Endodermal cell (in vitro differentiated cells): Measurements from ENCODE around the gene ZNRD2. TPM values are rescaled to one million over a fixed set of nuclear protein-coding genes. Genes with fewer than 3 reads are reported as not detected.

Source experiments
- DNase-seq: peaks from one replicate; pipeline ENCODE4 v3.0.0-alpha.2; 2017
- H3K27ac ChIP-seq: 2 replicates; pipeline ENCODE4 v1.5.1; 2013; ENCODE audit warnings: mild to moderate bottlenecking, low read depth, low read length, moderate library complexity
- H3K27me3 ChIP-seq: 2 replicates; pipeline ENCODE4 v1.6.1; 2013; ENCODE audit warnings: mild to moderate bottlenecking, low read length, moderate library complexity; ENCODE audit not compliant: insufficient read depth, control insufficient read depth, poor library complexity, severe bottlenecking
- H3K36me3 ChIP-seq: 2 replicates; pipeline ENCODE4 v1.7.0; 2013; ENCODE audit warnings: mild to moderate bottlenecking, low read length, moderate library complexity; ENCODE audit not compliant: control insufficient read depth, insufficient read depth
- H3K4me1 ChIP-seq: one replicate; pipeline ENCODE4 v1.7.0; 2013; ENCODE audit warnings: low read length; ENCODE audit not compliant: control insufficient read depth, insufficient read depth
- H3K4me3 ChIP-seq: 2 replicates; pipeline ENCODE4 v1.5.1; 2013; ENCODE audit warnings: mild to moderate bottlenecking, low read length, moderate library complexity
- H3K9ac ChIP-seq: 2 replicates; pipeline ENCODE4 v1.6.1; 2013; ENCODE audit warnings: mild to moderate bottlenecking, low read length, moderate library complexity; ENCODE audit not compliant: poor library complexity, severe bottlenecking; ENCODE audit errors: extremely low read depth
- H3K9me3 ChIP-seq: 2 replicates; pipeline ENCODE4 v1.6.1; 2013; ENCODE audit warnings: mild to moderate bottlenecking, low read length, moderate library complexity; ENCODE audit not compliant: control insufficient read depth
- H3K27ac Mint-ChIP-seq: 2 replicates; pipeline ENCODE4 v1.8.0; 2020; ENCODE audit warnings: mixed read lengths
- H3K27me3 Mint-ChIP-seq: 2 replicates; pipeline ENCODE4 v1.8.0; 2021; ENCODE audit warnings: mild to moderate bottlenecking, mixed read lengths; ENCODE audit not compliant: insufficient read depth
- H3K36me3 Mint-ChIP-seq: 2 replicates; pipeline ENCODE4 v1.8.0; 2020; ENCODE audit warnings: low read depth, mixed read lengths
- H3K4me1 Mint-ChIP-seq: 2 replicates; pipeline ENCODE4 v1.8.0; 2020; ENCODE audit warnings: mixed read lengths
- H3K4me3 Mint-ChIP-seq: 2 replicates; pipeline ENCODE4 v1.8.0; 2020; ENCODE audit warnings: mild to moderate bottlenecking, moderate library complexity, mixed read lengths
- H3K9me3 Mint-ChIP-seq: 2 replicates; pipeline ENCODE4 v1.8.0; 2020; ENCODE audit warnings: mild to moderate bottlenecking, mixed read lengths
- CTCF ChIP-seq: fragments of 200-600 bp; sonication (generic); conservative IDR thresholded peaks from 2 replicates; pipeline ENCODE4 v1.5.0; 2021; ENCODE audit warnings: antibody characterized with exemption, mild to moderate bottlenecking
- WGBS, 2 experiments: methylation state at CpG; one replicate each; pipeline versions ENCODE4 v1.1.5 to v1.1.7; 2013; ENCODE audit warnings: missing lambda C conversion rate in 2 of 2, mixed read lengths in 1 of 2; ENCODE audit not compliant: insufficient coverage in 1 of 2, insufficient read length in 1 of 2; 5-methylcytosine and 5-hydroxymethylcytosine counted together
- total RNA-seq, 2 donors: library from RNA; stranded (reverse); fragmentation: NEBNext Ultra II Directional in 1 of 2; extraction: Animal tissue kit (Norgen Biotek cat#: 25700) in 1 of 2; gene quantifications; 2 replicates in 1 of 2; 3 replicates in 1 of 2; pipeline ENCODE4 v1.2.1, GENCODE V29; 2021

ZNRD2 gene
- total RNA-seq, 2 donors from 2014 or later, result 32.8 to 36.5 TPM

- peaks cover 30% of the 10 kb centered on the region for H3K4me1 Mint-ChIP-seq
- WGBS, 2 experiments, result 6 to 8% methylated on average over 5 to 53 of the region's 69 CpGs
- TF ChIP-seq CTCF, result no peak
- Histone ChIP-seq H3K9me3 (no peaks in the 10 kb centered on the region), H3K9ac (no peak within 1 kb of the TSS), H3K27ac (no peak within 1 kb of the TSS), H3K4me3 (peak within 1 kb of the TSS; percentile 74), H3K27me3 (peaks cover 25% of the 10 kb centered on the region), H3K36me3 (no peaks in the 10 kb centered on the region), H3K4me1 (peaks cover 10% of the 10 kb centered on the region)
- H3K9me3 Mint-ChIP-seq, result no peaks in the 10 kb centered on the region
- H3K36me3 Mint-ChIP-seq, result peaks cover 4% of the 10 kb centered on the region
- H3K27me3 Mint-ChIP-seq, result peaks cover 57% of the 10 kb centered on the region
- H3K27ac Mint-ChIP-seq, result no peak within 1 kb of the TSS
- peak; percentile 73 for DNase-seq
- H3K4me3 Mint-ChIP-seq, result peak within 1 kb of the TSS; percentile 97
These were observed 5.4 kb downstream of the ZNRD2 start, which contains the start of gene EHBP1L1 for GRCh38 chr11:65575568-65576231. TSS of gene EHBP1L1 (plus strand) at chr11:65576053. CDS start at chr11:65576303, 250 bp downstream.

- Mint-ChIP-seq H3K4me1 (peaks cover 27% of the 10 kb centered on the region), H3K4me3 (peak overlapping the region; percentile 97), H3K36me3 (peaks cover 4% of the 10 kb centered on the region), H3K27me3 (peaks cover 62% of the 10 kb centered on the region), H3K27ac (no peak overlapping the region), H3K9me3 (no peaks in the 10 kb centered on the region)
- Histone ChIP-seq H3K27ac (no peak overlapping the region), H3K27me3 (peaks cover 25% of the 10 kb centered on the region), H3K4me3 (peak overlapping the region; percentile 35), H3K36me3 (no peaks in the 10 kb centered on the region), H3K4me1 (peaks cover 5% of the 10 kb centered on the region), H3K9ac (no peak overlapping the region), H3K9me3 (no peaks in the 10 kb centered on the region)
- TF ChIP-seq CTCF, result no peak
- 47 to 49% methylated on average over 17 to 26 of the region's 26 CpGs for WGBS, 2 experiments
- DNase-seq, result no peak
These were observed 6.1 kb downstream of the ZNRD2 start for GRCh38 chr11:65576232-65576866.

- Mint-ChIP-seq H3K27me3 (peaks cover 68% of the 10 kb centered on the region), H3K36me3 (peaks cover 4% of the 10 kb centered on the region), H3K27ac (no peak overlapping the region), H3K9me3 (no peaks in the 10 kb centered on the region), H3K4me1 (peaks cover 20% of the 10 kb centered on the region), H3K4me3 (peak overlapping the region; percentile 97)
- Histone ChIP-seq H3K4me3 (no peak overlapping the region), H3K4me1 (peaks cover 2% of the 10 kb centered on the region), H3K27me3 (peaks cover 31% of the 10 kb centered on the region), H3K27ac (no peak overlapping the region), H3K9ac (no peak overlapping the region), H3K9me3 (no peaks in the 10 kb centered on the region), H3K36me3 (no peaks in the 10 kb centered on the region)
- no peak for DNase-seq
- WGBS, 2 experiments, result 85 to 97% methylated on average over 5 to 18 of the region's 18 CpGs
- TF ChIP-seq CTCF, result no peak
These were observed 6.8 kb downstream of the ZNRD2 start for GRCh38 chr11:65576867-65577755.
